ENCODE measurements around the gene SCLT1.

DNA sequence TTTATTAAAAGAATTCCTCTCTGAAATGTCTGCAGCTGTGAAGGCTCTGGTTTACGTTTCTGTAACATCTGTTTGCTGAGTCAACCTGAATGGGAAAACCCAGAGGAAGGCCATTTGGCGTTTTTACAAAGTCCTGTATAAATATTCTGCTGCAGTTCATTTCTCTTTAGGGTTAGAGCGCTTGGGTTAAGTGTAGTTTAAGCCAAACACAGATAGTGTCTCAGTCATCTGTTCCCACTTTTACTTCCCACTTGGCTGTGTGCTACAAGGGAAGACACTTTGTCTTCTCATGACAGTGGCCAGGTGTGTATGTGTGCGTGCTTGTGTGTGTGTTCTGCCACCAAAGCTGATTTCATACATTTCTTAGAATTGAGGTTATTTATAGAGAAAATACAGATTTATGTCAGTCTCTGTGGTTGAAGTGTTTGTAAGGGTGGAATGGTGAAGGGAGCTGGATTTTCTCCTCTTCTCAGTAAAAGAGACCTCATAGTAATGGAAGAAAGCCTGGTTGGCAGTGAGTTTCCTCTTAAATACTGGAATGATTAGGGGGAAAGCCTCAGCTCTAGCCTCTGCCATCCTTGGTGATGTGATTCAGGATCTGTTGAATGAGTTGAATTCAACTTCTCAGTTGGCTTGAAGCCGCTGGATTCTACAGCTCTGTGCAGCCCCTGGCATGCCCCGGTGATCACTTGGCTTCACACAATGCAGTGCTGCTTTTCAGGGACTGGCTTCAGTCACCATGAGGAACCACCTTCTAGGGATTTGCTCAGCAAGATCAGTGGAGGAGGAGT is 233.3 kb downstream of the SCLT1 start:
- TF ChIP-seq SIN3A (IDR thresholded peaks at IDR 0.05; ENCODE audit: borderline replicate concordance, low read depth, low read length): no peak
- TF ChIP-seq TAF1 (IDR thresholded peaks at IDR 0.05; ENCODE audit: borderline replicate concordance, low read depth, low read length): no peak
- TF ChIP-seq, protein P1, sequence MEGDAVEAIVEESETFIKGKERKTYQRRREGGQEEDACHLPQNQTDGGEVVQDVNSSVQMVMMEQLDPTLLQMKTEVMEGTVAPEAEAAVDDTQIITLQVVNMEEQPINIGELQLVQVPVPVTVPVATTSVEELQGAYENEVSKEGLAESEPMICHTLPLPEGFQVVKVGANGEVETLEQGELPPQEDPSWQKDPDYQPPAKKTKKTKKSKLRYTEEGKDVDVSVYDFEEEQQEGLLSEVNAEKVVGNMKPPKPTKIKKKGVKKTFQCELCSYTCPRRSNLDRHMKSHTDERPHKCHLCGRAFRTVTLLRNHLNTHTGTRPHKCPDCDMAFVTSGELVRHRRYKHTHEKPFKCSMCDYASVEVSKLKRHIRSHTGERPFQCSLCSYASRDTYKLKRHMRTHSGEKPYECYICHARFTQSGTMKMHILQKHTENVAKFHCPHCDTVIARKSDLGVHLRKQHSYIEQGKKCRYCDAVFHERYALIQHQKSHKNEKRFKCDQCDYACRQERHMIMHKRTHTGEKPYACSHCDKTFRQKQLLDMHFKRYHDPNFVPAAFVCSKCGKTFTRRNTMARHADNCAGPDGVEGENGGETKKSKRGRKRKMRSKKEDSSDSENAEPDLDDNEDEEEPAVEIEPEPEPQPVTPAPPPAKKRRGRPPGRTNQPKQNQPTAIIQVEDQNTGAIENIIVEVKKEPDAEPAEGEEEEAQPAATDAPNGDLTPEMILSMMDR (IDR thresholded peaks at IDR 0.05): no peak
